HCT116 (cell line): ENCODE measurements around the gene CRYGA. TPM values are rescaled to one million over a fixed set of nuclear protein-coding genes. Genes with fewer than 3 reads are reported as not detected.

Experiments
- ATAC-seq: fragments of 200-7000 bp; cut with Tn5 transposase; 2 replicates; pipeline ENCODE4 v1.9.1; 2020; ENCODE audit warnings: mild to moderate bottlenecking, moderate library complexity
- BruUV-seq: library from RNA; stranded (reverse); fragments of 400-500 nt; replicated peaks from 2 replicates; lab custom pipeline; 2021; lab: Mats Ljungman, UMichigan
- CTCF ChIA-PET: fragments of 300-600 bp; sonication (Branson Sonifier 250); formaldehyde crosslinking; loops from one replicate; lab custom pipeline; 2021; ENCODE audit warnings: antibody characterized with exemption; lab: Charles Lee
- POLR2A ChIA-PET: fragments of 300-600, 350-600 bp; sonication (Branson Sonifier 250); formaldehyde crosslinking; loops from one replicate; lab custom pipeline; 2021; ENCODE audit warnings: antibody characterized with exemption; lab: Charles Lee
- RAD21 ChIA-PET, 2 experiments: fragments of 300-600 bp; sonication (Branson Sonifier 250); formaldehyde crosslinking; loops; one replicate each; lab custom pipeline; 2023; ENCODE audit warnings: low total read pairs in 2 of 2; ENCODE audit not compliant: uncharacterized antibody in 2 of 2, unreplicated experiment in 2 of 2, low non-redundant PET in 1 of 2; lab: Charles Lee
- DNase-seq: peaks from one replicate; pipeline ENCODE4 v3.0.0-alpha.2; 2010; ENCODE audit warnings: low read depth, low spot score
- H2AFZ ChIP-seq: fragments of 200-600 bp; shearing (Covaris generic), sonication (generic); 2 replicates; pipeline ENCODE4 v1.6.1; 2017; ENCODE audit warnings: low read depth, mixed run types, mixed read lengths, antibody characterized with exemption, low read length; ENCODE audit not compliant: poor library complexity, severe bottlenecking
- H3K27ac ChIP-seq: 2 replicates; pipeline ENCODE4 v1.5.1; 2012; ENCODE audit warnings: low read depth, low read length
- H3K27me3 ChIP-seq: fragments of 200-600 bp; sonication (generic); 2 replicates; pipeline ENCODE4 v1.6.1; 2016; ENCODE audit warnings: mixed run types, low read length, mixed read lengths; ENCODE audit not compliant: insufficient read depth
- H3K36me3 ChIP-seq, 2 experiments: fragments of 200-500 bp in 1 of 2; fragments of 200-600 bp in 1 of 2; sonication (Bioruptor generic) in 1 of 2; sonication (generic) in 1 of 2; 2 replicates each; pipeline versions ENCODE4 v1.5.1 to v1.6.1; 2014 to 2016; ENCODE audit warnings: low read length in 2 of 2, inconsistent platforms in 1 of 2, mixed read lengths in 1 of 2, mixed run types in 1 of 2; ENCODE audit not compliant: insufficient read depth in 2 of 2, control insufficient read depth in 1 of 2
- H3K4me1 ChIP-seq, 2 experiments: fragments of 200-600 bp in 1 of 2; sonication (generic) in 1 of 2; 2 replicates each; pipeline versions ENCODE4 v1.5.1 to v1.6.1; 2012 to 2017; ENCODE audit warnings: low read length in 2 of 2, inconsistent platforms in 1 of 2, mild to moderate bottlenecking in 1 of 2, mixed read lengths in 1 of 2, mixed run types in 1 of 2, moderate library complexity in 1 of 2; ENCODE audit not compliant: insufficient read depth in 2 of 2, control insufficient read depth in 1 of 2
- H3K4me2 ChIP-seq: fragments of 200-600 bp; sonication (generic); 2 replicates; pipeline ENCODE4 v1.6.1; 2017; ENCODE audit warnings: mixed run types, low read length, mixed read lengths
- H3K4me3 ChIP-seq, 2 experiments: fragments of 200-600 bp in 1 of 2; sonication (generic) in 1 of 2; replicated peaks in 1 of 2; 2 replicates each; pipeline ENCODE4 v1.5.1; 2011 to 2016; ENCODE audit warnings: low read length in 2 of 2, control low read depth in 1 of 2, low read depth in 1 of 2, mild to moderate bottlenecking in 1 of 2, mixed read lengths in 1 of 2, mixed run types in 1 of 2
- H3K79me2 ChIP-seq: fragments of 200-600 bp; sonication (generic); 2 replicates; pipeline ENCODE4 v1.6.1; 2017; ENCODE audit warnings: mild to moderate bottlenecking, mixed run types, low read length, moderate library complexity, mixed read lengths; ENCODE audit not compliant: insufficient read depth
- H3K9ac ChIP-seq: fragments of 200-600 bp; sonication (generic); 2 replicates; pipeline ENCODE4 v1.6.1; 2016; ENCODE audit warnings: low read length, mixed read lengths
- H3K9me2 ChIP-seq: fragments of 200-600 bp; sonication (generic), shearing (Covaris generic); 2 replicates; pipeline ENCODE4 v1.6.1; 2017; ENCODE audit warnings: mixed run types, mild to moderate bottlenecking, moderate library complexity; ENCODE audit not compliant: insufficient read depth
- H3K9me3 ChIP-seq, 2 experiments: fragments of 200-500 bp in 1 of 2; fragments of 200-600 bp in 1 of 2; sonication (Bioruptor generic) in 1 of 2; sonication (generic) in 1 of 2; 2 replicates each; pipeline ENCODE4 v1.6.1; 2014 to 2017; ENCODE audit warnings: low read length in 2 of 2, mixed read lengths in 2 of 2, inconsistent platforms in 1 of 2, low read depth in 1 of 2, mild to moderate bottlenecking in 1 of 2, mixed run types in 1 of 2, moderate library complexity in 1 of 2; ENCODE audit not compliant: control insufficient read depth in 1 of 2, insufficient read depth in 1 of 2
- H4K20me1 ChIP-seq: fragments of 200-600 bp; sonication (generic), shearing (Covaris generic); 2 replicates; pipeline ENCODE4 v1.6.1; 2017; ENCODE audit warnings: mixed run types, mild to moderate bottlenecking, moderate library complexity; ENCODE audit not compliant: insufficient read depth
- ELF1 ChIP-seq: IDR thresholded peaks from 2 replicates; pipeline ENCODE4 v1.6.1; 2012; ENCODE audit warnings: low read depth, borderline replicate concordance
- FOSL1 ChIP-seq: IDR thresholded peaks from 2 replicates; pipeline ENCODE4 v1.6.1; 2012; ENCODE audit warnings: low read depth
- MAX ChIP-seq: IDR thresholded peaks from 2 replicates; pipeline ENCODE4 v1.6.1; 2012
- POLR2A ChIP-seq: IDR thresholded peaks from 2 replicates; pipeline ENCODE4 v1.7.0; 2011; ENCODE audit warnings: borderline replicate concordance; ENCODE audit not compliant: insufficient read depth, insufficient read length; ENCODE audit errors: extremely low read depth
- RAD21 ChIP-seq: IDR thresholded peaks from 2 replicates; pipeline ENCODE4 v1.6.1; 2012; ENCODE audit warnings: low read depth, mild to moderate bottlenecking
- SRF ChIP-seq: IDR thresholded peaks from 2 replicates; pipeline ENCODE4 v1.6.1; 2012; ENCODE audit warnings: low read depth
- YY1 ChIP-seq: IDR thresholded peaks from 2 replicates; pipeline ENCODE4 v1.6.1; 2011; ENCODE audit warnings: low read length, low read depth, moderate library complexity, mild to moderate bottlenecking; ENCODE audit not compliant: insufficient replicate concordance; ENCODE audit errors: extremely low read depth
- ZBTB33 ChIP-seq: IDR thresholded peaks from 2 replicates; pipeline ENCODE4 v1.6.1; 2011; ENCODE audit warnings: mild to moderate bottlenecking, low read length, moderate library complexity; ENCODE audit not compliant: insufficient replicate concordance; ENCODE audit errors: extremely low read depth
- intact Hi-C: fragments of 100-400 bp; cut with micrococcal nuclease; formaldehyde crosslinking; loops from 2 replicates; pipeline ENCODE4 v1.10.0; 2022
- total RNA-seq: library from RNA; stranded (reverse); gene quantifications from one replicate; pipeline ENCODE4 v1.2.1, GENCODE V29; 2021; ENCODE audit not compliant: unreplicated experiment

The CRYGA gene
- total RNA-seq, 1 experiment from 2014 or later = not detected

- no peak for TF ChIP-seq YY1
These were observed 27.3 kb downstream of the CRYGA start (continued) for GRCh38 chr2:208135794-208136715.

- POLR2A ChIA-PET = no interaction called here
These were observed 28.3 kb downstream of the CRYGA start for GRCh38 chr2:208134928-208135586.

More at GRCh38 chr2:208134928-208135586, 28.3 kb downstream of the CRYGA start:
- Histone ChIP-seq H3K27ac (no peak overlapping the region), H3K9me2 (no peaks in the 10 kb centered on the region), H3K4me3 (no peak overlapping the region), H3K9me3 (no peaks in the 10 kb centered on the region), H3K9ac (no peak overlapping the region), H3K4me2 (no peak overlapping the region), H3K36me3 (no peaks in the 10 kb centered on the region), H2AFZ (no peak overlapping the region), H3K4me1 (peaks cover 0 to 3% of the 10 kb centered on the region in 2 experiments; a peak in 2 of 4 replicates), H3K79me2 (no peaks in the 10 kb centered on the region), H3K27me3 (no peaks in the 10 kb centered on the region), H4K20me1 (no peaks in the 10 kb centered on the region)
- TF ChIP-seq ELF1 = no peak
- no peak for TF ChIP-seq MAX
- no peak for TF ChIP-seq FOSL1
- TF ChIP-seq RAD21 = no peak
- TF ChIP-seq SRF = no peak
- TF ChIP-seq POLR2A = no peak
- no peak for TF ChIP-seq YY1
- no peak for TF ChIP-seq ZBTB33
- DNase-seq = no peak
- ATAC-seq = no peak
- ChIA-PET CTCF (no interaction called here), RAD21 (no interaction called here)
- BruUV-seq = no TSS peak
- intact Hi-C loops = no loop called here
